Epithelial cell of alveolus of lung (primary cell): ENCODE data around the gene SEC16B. TPM values are rescaled to one million over a fixed set of nuclear protein-coding genes. Genes with fewer than 3 reads are reported as not detected.

Experiments
- total RNA-seq: library from RNA; depleted of rRNA; stranded (reverse); fragments of >200 nt; gene quantifications from 2 replicates; pipeline ENCODE4 v1.2.1, GENCODE V29; 2015

Gene SEC16B
- total RNA-seq = 2.1 and 2.3 TPM in 2 replicates

GRCh38 chr1:177969825-177970371, at the start of gene SEC16B:
SEC16B (minus strand) TSS chr1:177970058; CDS start chr1:177967981, 2,077 bp downstream.

Other genes starting within 250 kb of the SEC16B start
- gene RASAL2, start 124.0 kb upstream of the SEC16B start, total RNA-seq = 8.5 and 8.7 TPM in 2 replicates